IMR-90 (cell line): ENCODE results near the gene CPLX3. TPM values are rescaled to one million over a fixed set of nuclear protein-coding genes. Genes with fewer than 3 reads are reported as not detected.

Experiments used
- ATAC-seq: fragments of 200-7000 bp; cut with Tn5 transposase; 2 replicates; pipeline ENCODE4 v1.9.1; 2020; ENCODE audit warnings: low read depth, mild to moderate bottlenecking, moderate library complexity
- BruUV-seq: library from RNA; stranded (reverse); fragments of 400-500 nt; replicated peaks from 2 replicates; lab custom pipeline; 2021; lab: Mats Ljungman, UMichigan
- CTCF ChIA-PET: fragments of 300-600 bp; formaldehyde crosslinking; extraction: SDS; loops from one replicate; lab custom pipeline; 2021; ENCODE audit warnings: antibody characterized with exemption; lab: Yijun Ruan, JAX
- POLR2A ChIA-PET: fragments of 300-600 bp; sonication (Branson Sonifier 250); formaldehyde crosslinking; loops from one replicate; lab custom pipeline; 2022; ENCODE audit warnings: antibody characterized with exemption; ENCODE audit not compliant: unreplicated experiment; lab: Charles Lee
- DNase-seq: peaks from one replicate; pipeline ENCODE4 v3.0.0; 2013
- H2AFZ ChIP-seq: replicated peaks from 2 replicates; pipeline ENCODE3; 2013; ENCODE audit warnings: low read length, mild to moderate bottlenecking; ENCODE audit not compliant: poor library complexity
- H2AK5ac ChIP-seq: 2 replicates; pipeline ENCODE4 v1.6.1; 2013; ENCODE audit warnings: low read depth, low read length, inconsistent platforms
- H2AK9ac ChIP-seq: replicated peaks from 2 replicates; pipeline ENCODE3; 2013; ENCODE audit warnings: mild to moderate bottlenecking, low read depth, low read length, moderate library complexity; ENCODE audit not compliant: poor library complexity
- H2BK120ac ChIP-seq: 2 replicates; pipeline ENCODE4 v1.6.1; 2013; ENCODE audit warnings: low read depth, low read length, inconsistent platforms
- H2BK15ac ChIP-seq: 3 replicates; pipeline ENCODE4 v1.6.1; 2013; ENCODE audit warnings: low read depth, low read length, inconsistent platforms
- H2BK20ac ChIP-seq: 2 replicates; pipeline ENCODE4 v1.6.1; 2013; ENCODE audit warnings: low read depth, mild to moderate bottlenecking, inconsistent platforms, low read length, moderate library complexity
- H2BK5ac ChIP-seq: 2 replicates; pipeline ENCODE4 v1.6.1; 2013; ENCODE audit warnings: mild to moderate bottlenecking, low read depth, low read length, inconsistent platforms; ENCODE audit not compliant: poor library complexity, severe bottlenecking
- H3K14ac ChIP-seq: replicated peaks from 2 replicates; pipeline ENCODE4 v1.6.1; 2013; ENCODE audit warnings: low read depth, low read length, inconsistent platforms
- H3K18ac ChIP-seq: 2 replicates; pipeline ENCODE4 v1.6.1; 2013; ENCODE audit warnings: low read depth, low read length, control low read depth
- H3K23ac ChIP-seq: 2 replicates; pipeline ENCODE4 v1.6.1; 2013; ENCODE audit warnings: low read depth, low read length, inconsistent platforms
- H3K27ac ChIP-seq: 2 replicates; pipeline ENCODE4 v1.5.1; 2013; ENCODE audit warnings: mild to moderate bottlenecking, control low read depth, low read length; ENCODE audit not compliant: insufficient read depth
- H3K27me3 ChIP-seq: 2 replicates; pipeline ENCODE4 v1.6.1; 2013; ENCODE audit warnings: low read length; ENCODE audit not compliant: control insufficient read depth, insufficient read depth
- H3K36me3 ChIP-seq: 2 replicates; pipeline ENCODE4 v1.6.1; 2013; ENCODE audit warnings: low read length, mixed read lengths; ENCODE audit not compliant: control insufficient read depth, insufficient read depth
- H3K4ac ChIP-seq: 2 replicates; pipeline ENCODE4 v1.6.1; 2013; ENCODE audit warnings: low read depth, low read length, inconsistent platforms
- H3K4me1 ChIP-seq: 2 replicates; pipeline ENCODE4 v1.6.1; 2013; ENCODE audit warnings: low read length, mixed read lengths; ENCODE audit not compliant: control insufficient read depth, insufficient read depth
- H3K4me2 ChIP-seq: 2 replicates; pipeline ENCODE4 v1.6.1; 2013; ENCODE audit warnings: low read depth, mild to moderate bottlenecking, control low read depth, low read length, moderate library complexity
- H3K4me3 ChIP-seq: 2 replicates; pipeline ENCODE4 v1.5.1; 2013; ENCODE audit warnings: low read depth, mild to moderate bottlenecking, control low read depth, low read length, moderate library complexity; ENCODE audit not compliant: insufficient read depth
- H3K56ac ChIP-seq: 2 replicates; pipeline ENCODE4 v1.6.1; 2013; ENCODE audit warnings: low read length, inconsistent platforms; ENCODE audit not compliant: insufficient read depth; ENCODE audit errors: extremely low read depth
- H3K79me1 ChIP-seq, 2 experiments: 2 replicates each; pipeline ENCODE4 v1.6.1; 2013; ENCODE audit warnings: low read length in 2 of 2, inconsistent platforms in 1 of 2, low read depth in 1 of 2
- H3K9ac ChIP-seq: 2 replicates; pipeline ENCODE4 v1.6.1; 2013; ENCODE audit warnings: low read depth, low read length, control low read depth
- H3K9me1 ChIP-seq: 2 replicates; pipeline ENCODE4 v1.6.1; 2013; ENCODE audit warnings: low read length, inconsistent platforms; ENCODE audit not compliant: insufficient read depth
- H3K9me3 ChIP-seq: 2 replicates; pipeline ENCODE4 v1.6.1; 2013; ENCODE audit warnings: low read length; ENCODE audit not compliant: control insufficient read depth, insufficient read depth
- H4K20me1 ChIP-seq: 2 replicates; pipeline ENCODE4 v1.6.1; 2013; ENCODE audit warnings: low read length, inconsistent platforms; ENCODE audit not compliant: insufficient read depth
- H4K5ac ChIP-seq: 2 replicates; pipeline ENCODE4 v1.6.1; 2013; ENCODE audit warnings: mild to moderate bottlenecking, low read depth, low read length, control low read depth
- H4K8ac ChIP-seq, 2 experiments: 2 replicates each; pipeline ENCODE4 v1.6.1; 2013; ENCODE audit warnings: low read depth in 2 of 2, low read length in 2 of 2, control low read depth in 1 of 2, inconsistent platforms in 1 of 2
- H4K91ac ChIP-seq: 2 replicates; pipeline ENCODE4 v1.6.1; 2013; ENCODE audit warnings: low read depth, low read length, inconsistent platforms; ENCODE audit not compliant: insufficient read depth
- CEBPB ChIP-seq: IDR thresholded peaks from 2 replicates; pipeline ENCODE4 v1.6.1; 2012; ENCODE audit warnings: low read depth, low read length, improper control_type of control experiment
- FOS ChIP-seq: fragments of 150-350 bp; IDR thresholded peaks from 2 replicates; pipeline ENCODE4 v1.6.1; 2016; ENCODE audit warnings: low read depth, low read length
- MAFK ChIP-seq: IDR thresholded peaks from 2 replicates; pipeline ENCODE4 v1.6.1; 2012; ENCODE audit warnings: low read depth, low read length, improper control_type of control experiment
- MAZ ChIP-seq: IDR thresholded peaks from 2 replicates; pipeline ENCODE4 v1.6.1; 2012; ENCODE audit warnings: low read depth, mild to moderate bottlenecking, low read length, improper control_type of control experiment, moderate library complexity, borderline replicate concordance
- NFE2L2 ChIP-seq: fragments of 150-350 bp; IDR thresholded peaks from 2 replicates; pipeline ENCODE4 v1.6.1; 2016; ENCODE audit warnings: low read depth, mild to moderate bottlenecking, low read length
- POLR2A ChIP-seq: IDR thresholded peaks from 2 replicates; pipeline ENCODE4 v1.6.1; 2012; ENCODE audit warnings: mild to moderate bottlenecking, low read depth, low read length
- WGBS, 2 experiments: methylation state at CpG; one replicate each; pipeline versions ENCODE4 v1.1.5 to v1.1.7; 2013; ENCODE audit warnings: missing lambda C conversion rate in 2 of 2; ENCODE audit not compliant: insufficient read length in 1 of 2; ENCODE audit errors: extremely low coverage in 2 of 2; 5-methylcytosine and 5-hydroxymethylcytosine counted together
- dilution Hi-C: fragments of 300-500 bp; cut with HindIII; formaldehyde crosslinking; loops from one replicate; pipeline ENCODE4 v1.14.3; 2018; ENCODE audit warnings: low sequenced_read_pairs; ENCODE audit not compliant: unreplicated experiment
- in situ Hi-C: fragments of 300-500 bp; cut with MboI; formaldehyde crosslinking; loops from 3 replicates; pipeline ENCODE4 v1.14.3; 2019; ENCODE audit warnings: low sequenced_read_pairs, inconsistent platforms, mixed read lengths
- intact Hi-C: fragments of 100-400 bp; cut with micrococcal nuclease; formaldehyde crosslinking; loops from 2 replicates; pipeline ENCODE4 v1.10.0; 2022
- polyA plus RNA-seq, 3 experiments: library from polyadenylated mRNA; depleted of rRNA; stranded (reverse); fragments of >200 nt; gene quantifications; 2 replicates each; pipeline ENCODE4 v1.2.3, GENCODE V29; 2012; ENCODE audit warnings: low replicate concordance in 1 of 3
- total RNA-seq: library from RNA; depleted of rRNA; stranded (reverse); fragments of >200 nt; gene quantifications from 2 replicates; pipeline ENCODE4 v1.2.3, GENCODE V29; 2012
- TF ChIP-seq, protein P1 (sequence below): conservative IDR thresholded peaks from 2 replicates; pipeline ENCODE4 v1.5.1; 2012; ENCODE audit warnings: mild to moderate bottlenecking, low read depth, low read length, improper control_type of control experiment
- TF ChIP-seq, protein P2 (sequence below): fragments of 150-350 bp; IDR thresholded peaks from 2 replicates; pipeline ENCODE4 v1.6.1; 2016; ENCODE audit warnings: low read depth, mild to moderate bottlenecking, low read length, moderate library complexity, borderline replicate concordance

Gene CPLX3
- total and polyA plus RNA-seq, 2 of the 4 experiments (the other 2 are of a cell fraction): not detected

GRCh38 chr15:74867466-74868038 lies 41.1 kb downstream of the CPLX3 start:
- Histone ChIP-seq H3K23ac (no peak overlapping the region), H3K14ac (no peak overlapping the region), H3K9ac (no peak overlapping the region), H3K9me1 (peaks cover 44% of the 10 kb centered on the region), H2BK20ac (no peak overlapping the region), H3K56ac (no peak overlapping the region), H2BK120ac (no peak overlapping the region), H4K5ac (no peak overlapping the region), H4K91ac (no peak overlapping the region), H3K4ac (no peak overlapping the region), H3K18ac (no peak overlapping the region), H3K36me3 (peaks cover 2% of the 10 kb centered on the region), H2AK9ac (no peak overlapping the region), H4K8ac (no peak overlapping the region), H3K27ac (no peak overlapping the region), H2AFZ (no peak overlapping the region), H3K4me3 (no peak overlapping the region), H3K9me3 (no peaks in the 10 kb centered on the region), H4K20me1 (peaks cover 78% of the 10 kb centered on the region), H3K79me1 (peaks cover 17 to 85% of the 10 kb centered on the region in 2 experiments), H3K4me1 (peaks cover 19% of the 10 kb centered on the region), H2BK5ac (no peak overlapping the region), H3K4me2 (no peak overlapping the region), H3K27me3 (no peaks in the 10 kb centered on the region), H2BK15ac (no peak overlapping the region), H2AK5ac (no peak overlapping the region)
- ATAC-seq (no peak), DNase-seq (no peak)
- dilution Hi-C loops (no loop called here), intact Hi-C loops (no loop called here), in situ Hi-C loops (no loop called here)
- no CpG with 5 or more reads among the region's 1 CpG for WGBS, 2 experiments
- CTCF ChIA-PET: no interaction called here
- TF ChIP-seq NFE2L2 (no peak), CEBPB (no peak), POLR2A (no peak), MAZ (no peak), FOS (no peak), MAFK (no peak)
- TF ChIP-seq, protein P1, sequence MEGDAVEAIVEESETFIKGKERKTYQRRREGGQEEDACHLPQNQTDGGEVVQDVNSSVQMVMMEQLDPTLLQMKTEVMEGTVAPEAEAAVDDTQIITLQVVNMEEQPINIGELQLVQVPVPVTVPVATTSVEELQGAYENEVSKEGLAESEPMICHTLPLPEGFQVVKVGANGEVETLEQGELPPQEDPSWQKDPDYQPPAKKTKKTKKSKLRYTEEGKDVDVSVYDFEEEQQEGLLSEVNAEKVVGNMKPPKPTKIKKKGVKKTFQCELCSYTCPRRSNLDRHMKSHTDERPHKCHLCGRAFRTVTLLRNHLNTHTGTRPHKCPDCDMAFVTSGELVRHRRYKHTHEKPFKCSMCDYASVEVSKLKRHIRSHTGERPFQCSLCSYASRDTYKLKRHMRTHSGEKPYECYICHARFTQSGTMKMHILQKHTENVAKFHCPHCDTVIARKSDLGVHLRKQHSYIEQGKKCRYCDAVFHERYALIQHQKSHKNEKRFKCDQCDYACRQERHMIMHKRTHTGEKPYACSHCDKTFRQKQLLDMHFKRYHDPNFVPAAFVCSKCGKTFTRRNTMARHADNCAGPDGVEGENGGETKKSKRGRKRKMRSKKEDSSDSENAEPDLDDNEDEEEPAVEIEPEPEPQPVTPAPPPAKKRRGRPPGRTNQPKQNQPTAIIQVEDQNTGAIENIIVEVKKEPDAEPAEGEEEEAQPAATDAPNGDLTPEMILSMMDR: no peak
- TF ChIP-seq, protein P2, sequence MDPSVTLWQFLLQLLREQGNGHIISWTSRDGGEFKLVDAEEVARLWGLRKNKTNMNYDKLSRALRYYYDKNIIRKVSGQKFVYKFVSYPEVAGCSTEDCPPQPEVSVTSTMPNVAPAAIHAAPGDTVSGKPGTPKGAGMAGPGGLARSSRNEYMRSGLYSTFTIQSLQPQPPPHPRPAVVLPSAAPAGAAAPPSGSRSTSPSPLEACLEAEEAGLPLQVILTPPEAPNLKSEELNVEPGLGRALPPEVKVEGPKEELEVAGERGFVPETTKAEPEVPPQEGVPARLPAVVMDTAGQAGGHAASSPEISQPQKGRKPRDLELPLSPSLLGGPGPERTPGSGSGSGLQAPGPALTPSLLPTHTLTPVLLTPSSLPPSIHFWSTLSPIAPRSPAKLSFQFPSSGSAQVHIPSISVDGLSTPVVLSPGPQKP: no peak
- POLR2A ChIA-PET: no interaction called here
- no TSS peak for BruUV-seq
